GM10248 (cell line): ENCODE data around the gene ARID4A.
"Not testable (repeated sequence)": the region's sequence is repeated elsewhere in the genome, so short reads cannot be mapped to it uniquely, and the experiment has no call there.

Source experiments
- CTCF ChIA-PET: fragments of 300-600 bp; sonication (Branson Sonifier 250); formaldehyde crosslinking; extraction: SDS; loops from one replicate; lab custom pipeline; 2021; ENCODE audit warnings: antibody characterized with exemption; lab: Yijun Ruan, JAX
- POLR2A ChIA-PET: fragments of 350-650 bp; sonication (Branson Sonifier 250); formaldehyde crosslinking; extraction: SDS; loops from one replicate; lab custom pipeline; 2020; ENCODE audit warnings: antibody characterized with exemption; lab: Yijun Ruan, JAX
- DNase-seq: peaks from one replicate; pipeline ENCODE4 v3.0.0; 2012; ENCODE audit errors: extremely low spot score
- CTCF ChIP-seq: IDR thresholded peaks from 2 replicates; pipeline ENCODE4 v1.5.1; 2012; ENCODE audit warnings: mild to moderate bottlenecking, low read depth; ENCODE audit errors: extremely low read depth, missing control alignments, control extremely low read depth

Gene ARID4A

GRCh38 chr14:58414845-58415244, 116.5 kb downstream of the ARID4A start:
- ChIA-PET POLR2A (no interaction called here), CTCF (no interaction called here)
- no peak for TF ChIP-seq CTCF
- DNase-seq = no peak

GRCh38 chr14:58415636-58416547, 117.5 kb downstream of the ARID4A start:
- ChIA-PET POLR2A (no interaction called here), CTCF (interaction anchor here (1.4 kb wide), 1 partner anchor 10 kb away, joined by 3 read pairs; no protein-coding TSS in a partner anchor)
- TF ChIP-seq CTCF = no peak
- no peak for DNase-seq

- DNase-seq = not testable (repeated sequence)
- POLR2A ChIA-PET = interaction anchor here (0.6 kb wide), 2 partner anchors 9 to 59 kb away, joined by 6 to 7 read pairs; no protein-coding TSS in a partner anchor
- CTCF ChIA-PET = interaction anchor here (0.7 to 1.4 kb wide), 2 partner anchors 9 to 22 kb away, joined by 3 read pairs; partner anchors contain the start of gene TOMM20L
Observed at GRCh38 chr14:58416934-58417333, 118.6 kb downstream of the ARID4A start.
